IgD-negative memory B cell (primary cell): Measurements from ENCODE around the gene DGCR2. TPM values are rescaled to one million over a fixed set of nuclear protein-coding genes. Genes with fewer than 3 reads are reported as not detected.
"Not testable (repeated sequence)": the region's sequence is repeated elsewhere in the genome, so short reads cannot be mapped to it uniquely, and the experiment has no call there.

Experiments
- H3K27ac Mint-ChIP-seq, 3 donors: one replicate each; pipeline ENCODE4 v1.8.0; 2020 to 2022; ENCODE audit warnings: mild to moderate bottlenecking in 3 of 3, mixed read lengths in 3 of 3, moderate library complexity in 1 of 3
- H3K27me3 Mint-ChIP-seq: one replicate; pipeline ENCODE4 v1.8.0; 2021; ENCODE audit warnings: mixed read lengths
- H3K36me3 Mint-ChIP-seq: one replicate; pipeline ENCODE4 v1.8.0; 2020; ENCODE audit warnings: mild to moderate bottlenecking, mixed read lengths
- H3K4me1 Mint-ChIP-seq, 3 donors: one replicate each; pipeline ENCODE4 v1.8.0; 2020 to 2022; ENCODE audit warnings: mixed read lengths in 3 of 3, mild to moderate bottlenecking in 1 of 3
- H3K4me3 Mint-ChIP-seq, 4 donors: one replicate each; pipeline ENCODE4 v1.8.0; 2020 to 2022; ENCODE audit warnings: mild to moderate bottlenecking in 4 of 4, mixed read lengths in 4 of 4, moderate library complexity in 3 of 4
- H3K9me3 Mint-ChIP-seq, 3 donors: one replicate each; pipeline ENCODE4 v1.8.0; 2020 to 2021; ENCODE audit warnings: mixed read lengths in 3 of 3, mild to moderate bottlenecking in 1 of 3
- polyA plus RNA-seq: library from polyadenylated mRNA; unstranded; fragments of 300-500 nt; fragmentation: Illumina TruSeq; gene quantifications from one replicate; pipeline ENCODE4 v1.2.3, GENCODE V29; 2021

DGCR2 gene
- polyA plus RNA-seq, 1 donor from 2014 or later = 29.1 TPM

GRCh38 chr22:19080853-19081252, 41.4 kb downstream of the DGCR2 start:
- H3K27ac Mint-ChIP-seq = no peak overlapping the region
- no peaks in the 10 kb centered on the region for H3K27me3 Mint-ChIP-seq
- H3K4me1 Mint-ChIP-seq = peaks cover 13 to 16% (median 14%) of the 10 kb centered on the region in 3 donors
- H3K36me3 Mint-ChIP-seq = peaks cover 10% of the 10 kb centered on the region
- no peaks in the 10 kb centered on the region for H3K9me3 Mint-ChIP-seq
- H3K4me3 Mint-ChIP-seq = no peak overlapping the region

- Mint-ChIP-seq H3K27me3 (no peaks in the 10 kb centered on the region), H3K36me3 (peaks cover 10% of the 10 kb centered on the region), H3K9me3 (no peaks in the 10 kb centered on the region), H3K27ac (no peak overlapping the region), H3K4me1 (peaks cover 4 to 10% (median 4%) of the 10 kb centered on the region in 3 donors), H3K4me3 (no peak overlapping the region)
Observed at GRCh38 chr22:19079691-19080090, 42.5 kb downstream of the DGCR2 start.

GRCh38 chr22:19075404-19075803, 46.8 kb downstream of the DGCR2 start:
- no peaks in the 10 kb centered on the region for H3K27me3 Mint-ChIP-seq
- H3K27ac Mint-ChIP-seq = no peak overlapping the region
- peaks cover 8% of the 10 kb centered on the region for H3K36me3 Mint-ChIP-seq
- no peaks in the 10 kb centered on the region for H3K9me3 Mint-ChIP-seq
- peaks cover 2 to 20% (median 6%) of the 10 kb centered on the region in 3 donors for H3K4me1 Mint-ChIP-seq
- no peak overlapping the region for H3K4me3 Mint-ChIP-seq

GRCh38 chr22:19072853-19073252, 49.4 kb downstream of the DGCR2 start:
- not testable (repeated sequence) for H3K27me3 Mint-ChIP-seq, H3K27ac Mint-ChIP-seq
- peaks cover 2 to 23% (median 6%) of the 10 kb centered on the region in 3 donors for H3K4me1 Mint-ChIP-seq

GRCh38 chr22:19070397-19071169, 51.6 kb downstream of the DGCR2 start:
- no peaks in the 10 kb centered on the region for H3K27me3 Mint-ChIP-seq
- H3K36me3 Mint-ChIP-seq = peaks cover 8% of the 10 kb centered on the region
- H3K4me1 Mint-ChIP-seq = peaks cover 2 to 22% (median 6%) of the 10 kb centered on the region in 3 donors
- no peak overlapping the region for H3K4me3 Mint-ChIP-seq
- H3K27ac Mint-ChIP-seq = no peak overlapping the region
- H3K9me3 Mint-ChIP-seq = no peaks in the 10 kb centered on the region

More at GRCh38 chr22:19072853-19073252, 49.4 kb downstream of the DGCR2 start:
- not testable (repeated sequence) for H3K9me3 Mint-ChIP-seq, H3K36me3 Mint-ChIP-seq, H3K4me3 Mint-ChIP-seq

- Mint-ChIP-seq H3K4me3 (no peak overlapping the region), H3K4me1 (peaks cover 0 to 18% (median 6%) of the 10 kb centered on the region in 3 donors), H3K27me3 (no peaks in the 10 kb centered on the region), H3K9me3 (no peaks in the 10 kb centered on the region), H3K27ac (no peak overlapping the region), H3K36me3 (peaks cover 9% of the 10 kb centered on the region)
Observed at GRCh38 chr22:19069451-19069850, 52.8 kb downstream of the DGCR2 start.

GRCh38 chr22:19068784-19069271, 53.4 kb downstream of the DGCR2 start:
- Mint-ChIP-seq H3K4me3 (peak overlapping the region in 1 of 4 donors; percentile 52), H3K9me3 (no peaks in the 10 kb centered on the region), H3K27me3 (no peaks in the 10 kb centered on the region), H3K36me3 (peaks cover 9% of the 10 kb centered on the region), H3K27ac (no peak overlapping the region), H3K4me1 (peaks cover 0 to 18% (median 6%) of the 10 kb centered on the region in 3 donors)

GRCh38 chr22:19067696-19068348, 54.4 kb downstream of the DGCR2 start:
- H3K36me3 Mint-ChIP-seq = peaks cover 4% of the 10 kb centered on the region
- H3K27me3 Mint-ChIP-seq = no peaks in the 10 kb centered on the region
- no peaks in the 10 kb centered on the region for H3K9me3 Mint-ChIP-seq
- H3K4me3 Mint-ChIP-seq = no peak overlapping the region
- H3K4me1 Mint-ChIP-seq = peaks cover 0 to 10% (median 2%) of the 10 kb centered on the region in 3 donors
- H3K27ac Mint-ChIP-seq = no peak overlapping the region

DNA sequence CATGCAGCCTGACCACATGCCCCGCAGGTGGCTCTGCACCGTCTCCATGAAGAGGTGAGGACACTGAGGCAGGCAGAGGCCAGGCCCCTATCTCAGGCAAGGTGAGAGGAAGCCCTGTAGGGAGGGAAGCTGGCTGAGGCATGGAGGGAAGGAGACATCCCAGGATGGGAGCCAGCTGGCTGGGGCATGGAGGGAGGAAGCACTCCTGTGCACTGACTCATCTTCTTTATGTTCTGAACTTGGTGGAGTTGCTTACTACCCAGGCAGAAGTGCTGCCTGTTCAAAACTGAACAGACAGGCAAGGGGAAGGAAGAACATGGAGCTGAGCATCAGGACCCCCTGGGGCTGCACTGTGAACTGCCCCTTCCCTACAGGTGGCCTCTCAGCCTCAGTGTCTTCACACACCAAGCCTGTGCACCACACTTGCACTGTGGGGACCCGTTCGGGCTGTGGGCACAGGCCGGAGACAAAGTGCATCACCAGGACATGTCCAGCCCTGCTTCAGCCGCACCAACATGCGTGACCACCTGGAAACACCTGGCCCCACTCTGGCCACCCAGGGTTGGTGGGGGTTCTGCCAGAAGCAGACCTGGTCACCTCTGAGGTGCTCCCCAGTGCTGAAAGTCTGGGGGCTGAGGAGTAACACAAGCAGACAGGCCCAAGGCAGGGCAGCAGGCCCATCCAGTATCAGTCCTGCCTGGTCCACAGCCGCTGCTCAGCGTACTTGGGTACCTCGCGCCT, 55.5 kb downstream of the DGCR2 start:
- Mint-ChIP-seq H3K4me1 (peaks cover 0 to 9% (median 2%) of the 10 kb centered on the region in 3 donors), H3K27ac (peak overlapping the region in 1 of 3 donors; percentile 39), H3K4me3 (no peak overlapping the region), H3K9me3 (no peaks in the 10 kb centered on the region), H3K36me3 (peaks cover 5% of the 10 kb centered on the region), H3K27me3 (no peaks in the 10 kb centered on the region)

GRCh38 chr22:19065929-19066328, 56.3 kb downstream of the DGCR2 start:
- H3K36me3 Mint-ChIP-seq = peaks cover 5% of the 10 kb centered on the region
- no peak overlapping the region for H3K4me3 Mint-ChIP-seq
- no peaks in the 10 kb centered on the region for H3K9me3 Mint-ChIP-seq
- peaks cover 0 to 3% (median 0%) of the 10 kb centered on the region in 3 donors for H3K4me1 Mint-ChIP-seq
- H3K27me3 Mint-ChIP-seq = no peaks in the 10 kb centered on the region
- H3K27ac Mint-ChIP-seq = peak overlapping the region in 1 of 3 donors; percentile 19

DNA sequence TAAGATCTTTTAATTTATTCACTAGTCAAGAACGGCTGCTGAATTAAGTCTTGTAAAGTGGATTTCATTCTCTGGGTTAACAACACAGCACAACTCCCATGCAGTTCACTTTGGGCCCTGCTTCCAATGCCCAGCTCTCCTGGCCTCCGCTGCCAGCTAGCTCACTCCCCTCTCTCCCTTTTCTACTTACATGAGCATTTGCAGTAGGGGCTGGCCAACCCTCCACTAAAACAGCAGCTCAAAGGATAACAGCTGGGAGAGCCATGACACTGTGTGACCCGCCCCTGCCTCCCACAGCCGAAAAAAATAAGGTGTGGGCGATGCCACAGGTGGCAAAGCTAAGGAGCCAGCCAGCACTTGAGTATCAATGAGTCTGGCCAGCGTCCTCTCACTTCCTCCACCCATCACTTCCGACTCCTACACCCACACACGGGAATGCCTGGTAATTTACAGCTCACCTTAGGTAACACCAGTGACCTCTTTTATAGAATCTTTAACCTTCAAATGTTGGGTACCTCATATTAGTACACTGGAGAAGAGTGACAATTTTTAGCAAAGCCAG, 56.8 kb downstream of the DGCR2 start:
- Mint-ChIP-seq H3K9me3 (no peaks in the 10 kb centered on the region), H3K4me3 (no peak overlapping the region), H3K4me1 (peaks cover 0 to 3% (median 0%) of the 10 kb centered on the region in 3 donors), H3K27ac (peak overlapping the region in 1 of 3 donors; percentile 19), H3K27me3 (no peaks in the 10 kb centered on the region), H3K36me3 (peaks cover 7% of the 10 kb centered on the region)

DNA sequence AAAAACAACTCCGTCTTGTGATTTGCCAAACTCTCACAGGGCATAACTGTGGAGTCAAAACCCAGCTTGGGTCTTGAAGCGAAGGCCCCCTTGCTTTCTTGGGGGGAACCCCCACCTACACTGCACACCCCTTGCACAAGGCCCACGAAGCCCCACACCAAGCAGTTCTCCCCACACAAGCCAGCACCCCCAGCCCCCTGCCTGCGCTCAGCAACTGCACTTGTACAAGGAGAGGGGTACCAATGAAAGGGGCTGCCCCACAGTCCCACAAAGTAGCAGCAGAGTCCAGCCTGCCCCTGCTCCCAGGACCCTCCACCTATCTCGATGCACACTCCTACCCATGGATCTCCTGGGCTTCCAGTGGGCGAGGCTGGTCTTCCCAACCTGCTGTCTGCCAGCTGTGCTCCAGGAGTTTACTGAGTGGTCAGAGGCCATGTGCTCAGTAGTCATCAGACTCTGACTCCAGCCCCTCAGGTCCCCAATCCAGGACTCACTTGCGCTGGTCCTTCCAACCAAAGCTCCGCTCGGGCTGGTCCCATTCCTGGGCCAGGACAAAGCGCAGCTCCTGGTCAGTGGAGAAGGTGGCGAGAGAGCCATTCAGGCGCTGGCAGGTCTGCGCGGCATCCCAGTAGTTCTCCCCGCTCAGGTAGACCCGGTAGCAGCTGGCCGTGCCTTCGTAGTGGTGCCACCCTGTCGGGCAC, 57.7 kb downstream of the DGCR2 start:
- H3K36me3 Mint-ChIP-seq = peaks cover 7% of the 10 kb centered on the region
- no peaks in the 10 kb centered on the region for H3K27me3 Mint-ChIP-seq
- peaks cover 0 to 3% (median 0%) of the 10 kb centered on the region in 3 donors for H3K4me1 Mint-ChIP-seq
- H3K9me3 Mint-ChIP-seq = no peaks in the 10 kb centered on the region
- no peak overlapping the region for H3K27ac Mint-ChIP-seq
- no peak overlapping the region for H3K4me3 Mint-ChIP-seq

DNA sequence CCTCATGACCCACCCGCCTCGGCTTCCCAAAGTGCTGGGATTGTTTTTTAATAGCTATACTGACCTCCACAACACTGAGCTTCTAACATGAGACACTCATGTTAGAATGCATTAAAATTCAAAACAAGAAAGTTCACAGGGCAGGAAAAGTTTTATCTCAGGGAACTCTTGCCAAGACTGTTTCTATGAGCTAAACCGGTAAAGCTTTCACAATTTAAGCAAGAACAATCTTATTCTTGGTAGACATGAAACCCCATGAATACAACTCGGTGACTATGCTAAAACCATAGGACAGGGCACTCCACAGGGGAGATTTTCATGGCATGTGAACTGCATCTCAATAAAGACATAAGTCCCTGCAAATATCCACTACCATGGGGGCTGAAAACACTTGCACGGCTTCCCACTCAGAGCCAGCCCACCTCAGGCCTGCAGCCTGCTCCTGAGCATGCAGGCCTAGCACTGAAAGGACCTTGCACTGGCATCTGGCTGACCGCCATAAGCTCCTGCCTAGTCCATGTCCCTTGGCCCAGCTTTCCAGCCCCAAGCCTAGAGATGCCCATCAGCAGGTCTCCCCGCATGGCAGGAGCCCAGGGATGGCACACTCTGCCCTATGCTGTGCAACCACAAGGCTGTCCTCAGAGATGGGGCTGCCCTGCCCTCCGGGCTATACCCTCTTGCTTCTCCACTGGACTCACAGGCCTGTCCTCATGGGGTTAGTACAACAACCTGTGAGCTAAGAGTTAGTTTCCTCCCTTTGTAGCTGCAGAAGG, 58.4 kb downstream of the DGCR2 start:
- peaks cover 7% of the 10 kb centered on the region for H3K36me3 Mint-ChIP-seq
- no peak overlapping the region for H3K27ac Mint-ChIP-seq
- H3K9me3 Mint-ChIP-seq = no peaks in the 10 kb centered on the region

GRCh38 chr22:19062943-19063308, 59.3 kb downstream of the DGCR2 start:
- Mint-ChIP-seq H3K36me3 (peaks cover 7% of the 10 kb centered on the region), H3K4me3 (peak overlapping the region in 1 of 4 donors; percentile 14), H3K9me3 (no peaks in the 10 kb centered on the region), H3K4me1 (no peaks in the 10 kb centered on the region), H3K27me3 (no peaks in the 10 kb centered on the region), H3K27ac (no peak overlapping the region)

More for the DNA sequence above, 58.4 kb downstream of the DGCR2 start:
- H3K4me3 Mint-ChIP-seq = peak overlapping the region in 1 of 4 donors; percentile 22
- H3K27me3 Mint-ChIP-seq = no peaks in the 10 kb centered on the region
- H3K4me1 Mint-ChIP-seq = peaks cover 0 to 3% (median 0%) of the 10 kb centered on the region in 3 donors
